ENCODE results near the gene EML1. TPM values are rescaled to one million over a fixed set of nuclear protein-coding genes. Genes with fewer than 3 reads are reported as not detected.

Gene EML1
- total RNA-seq, 1 experiment from 2014 or later, result 7.2 TPM

GRCh38 chr14:99907761-99908652 is 114.8 kb downstream of the EML1 start:
- CTCF ChIA-PET, result no interaction called here
- no TSS peak for BruUV-seq (replicated peaks)
- no peak overlapping the region for H3K4me3 ChIP-seq (ENCODE audit: low read depth, low read length)

GRCh38 chr14:99908653-99909250 is 115.5 kb downstream of the EML1 start:
- no peak for TF ChIP-seq CTCF (IDR thresholded peaks at IDR 0.05; ENCODE audit: insufficient read depth in 1 of 2, low read depth in 1 of 2, low read length in 1 of 2, severe bottlenecking in 1 of 2, unreplicated experiment in 1 of 2)
- Mint-ChIP-seq H3K9me3 (ENCODE audit: unreplicated experiment) (no peaks in the 10 kb centered on the region), H3K4me1 (ENCODE audit: low read depth, unreplicated experiment) (peaks cover 7% of the 10 kb centered on the region), H3K4me3 (ENCODE audit: unreplicated experiment) (no peak overlapping the region), H3K27me3 (ENCODE audit: insufficient read depth, unreplicated experiment) (no peaks in the 10 kb centered on the region), H3K27ac (ENCODE audit: unreplicated experiment) (no peak overlapping the region), H3K36me3 (ENCODE audit: insufficient read depth, unreplicated experiment) (no peaks in the 10 kb centered on the region)
- no peak for DNase-seq
- H3K9me3 ChIP-seq, result no peaks in the 10 kb centered on the region
- H3K4me1 ChIP-seq, result peaks cover 10% of the 10 kb centered on the region; the same call in 1 of the 2 replicates
- intact Hi-C loops (cut with micrococcal nuclease; ENCODE audit: unreplicated experiment), result no loop called here
- H3K4me3 ChIP-seq (ENCODE audit: low read depth, low read length), result no peak overlapping the region
- ChIA-PET POLR2A (no interaction called here), CTCF (no interaction called here)
- no peaks in the 10 kb centered on the region for H3K36me3 ChIP-seq (ENCODE audit: control insufficient read depth, insufficient read depth, low read length)
- no TSS peak for BruUV-seq (replicated peaks)
- no peaks in the 10 kb centered on the region for H3K27me3 ChIP-seq (replicated peaks; ENCODE audit: control insufficient read depth, insufficient read depth, low read length)

More at GRCh38 chr14:99907761-99908652, 114.8 kb downstream of the EML1 start:
- Mint-ChIP-seq H3K9me3 (ENCODE audit: unreplicated experiment) (no peaks in the 10 kb centered on the region), H3K4me1 (ENCODE audit: low read depth, unreplicated experiment) (peaks cover 7% of the 10 kb centered on the region), H3K27me3 (ENCODE audit: insufficient read depth, unreplicated experiment) (no peaks in the 10 kb centered on the region), H3K36me3 (ENCODE audit: insufficient read depth, unreplicated experiment) (no peaks in the 10 kb centered on the region), H3K4me3 (ENCODE audit: unreplicated experiment) (no peak overlapping the region), H3K27ac (ENCODE audit: unreplicated experiment) (no peak overlapping the region)
- Histone ChIP-seq H3K27me3 (replicated peaks; ENCODE audit: control insufficient read depth, insufficient read depth, low read length) (no peaks in the 10 kb centered on the region), H3K4me1 (peaks cover 10% of the 10 kb centered on the region; the same call in 1 of the 2 replicates), H3K9me3 (no peaks in the 10 kb centered on the region), H3K36me3 (ENCODE audit: control insufficient read depth, insufficient read depth, low read length) (no peaks in the 10 kb centered on the region)
- DNase-seq, result no peak
- TF ChIP-seq CTCF (IDR thresholded peaks at IDR 0.05; ENCODE audit: insufficient read depth in 1 of 2, low read depth in 1 of 2, low read length in 1 of 2, severe bottlenecking in 1 of 2, unreplicated experiment in 1 of 2), result no peak
- intact Hi-C loops (cut with micrococcal nuclease; ENCODE audit: unreplicated experiment), result no loop called here
- POLR2A ChIA-PET, result no interaction called here

- no peaks in the 10 kb centered on the region for H3K36me3 ChIP-seq (ENCODE audit: control insufficient read depth, insufficient read depth, low read length)
- intact Hi-C loops (cut with micrococcal nuclease; ENCODE audit: unreplicated experiment), result no loop called here
- H3K9me3 Mint-ChIP-seq (ENCODE audit: unreplicated experiment), result no peaks in the 10 kb centered on the region
- H3K9me3 ChIP-seq, result no peaks in the 10 kb centered on the region
- H3K27me3 ChIP-seq (replicated peaks; ENCODE audit: control insufficient read depth, insufficient read depth, low read length), result no peaks in the 10 kb centered on the region
- H3K27ac Mint-ChIP-seq (ENCODE audit: unreplicated experiment), result no peak overlapping the region
- no TSS peak for BruUV-seq (replicated peaks)
- ChIA-PET CTCF (no interaction called here), POLR2A (interaction anchor here (0.7 kb wide), 1 partner anchor 159 kb away, joined by 3 read pairs; no protein-coding TSS in a partner anchor)
- DNase-seq, result no peak
- peaks cover 7% of the 10 kb centered on the region for H3K4me1 Mint-ChIP-seq (ENCODE audit: low read depth, unreplicated experiment)
- H3K4me3 Mint-ChIP-seq (ENCODE audit: unreplicated experiment), result no peak overlapping the region
- no peak overlapping the region for H3K4me3 ChIP-seq (ENCODE audit: low read depth, low read length)
- no peak for TF ChIP-seq CTCF (IDR thresholded peaks at IDR 0.05; ENCODE audit: insufficient read depth in 1 of 2, low read depth in 1 of 2, low read length in 1 of 2, severe bottlenecking in 1 of 2, unreplicated experiment in 1 of 2)
- no peaks in the 10 kb centered on the region for H3K27me3 Mint-ChIP-seq (ENCODE audit: insufficient read depth, unreplicated experiment)
- H3K4me1 ChIP-seq, result peaks cover 10% of the 10 kb centered on the region; the same call in 1 of the 2 replicates
- no peaks in the 10 kb centered on the region for H3K36me3 Mint-ChIP-seq (ENCODE audit: insufficient read depth, unreplicated experiment)
These were observed 116.4 kb downstream of the EML1 start for GRCh38 chr14:99909513-99910064.
